Measurements from ENCODE around the gene TP53I11. TPM values are rescaled to one million over a fixed set of nuclear protein-coding genes. Genes with fewer than 3 reads are reported as not detected.

TP53I11 gene
- total RNA-seq, 1 experiment from 2014 or later: 42.4 TPM

DNA sequence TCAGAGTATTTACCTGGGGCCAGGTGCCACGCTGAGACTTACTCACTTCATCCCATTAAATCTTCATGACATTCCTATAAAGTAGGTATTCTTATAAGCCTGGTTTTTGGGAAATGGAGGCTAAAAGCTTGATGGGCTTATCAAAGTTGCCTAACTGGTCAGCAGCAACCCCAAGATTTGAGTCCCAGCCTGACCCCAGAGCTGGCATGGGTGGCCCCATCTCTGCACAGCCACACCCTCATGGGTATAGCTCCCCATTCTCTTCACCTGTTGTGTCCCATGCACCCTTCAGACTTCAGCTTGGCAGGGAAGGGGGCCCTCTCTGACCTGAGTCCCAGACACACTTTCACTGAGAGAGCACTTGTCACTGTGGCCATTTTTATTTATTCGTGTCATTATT is 37.4 kb upstream of the TP53I11 start (continued):
- TF ChIP-seq, protein P1, sequence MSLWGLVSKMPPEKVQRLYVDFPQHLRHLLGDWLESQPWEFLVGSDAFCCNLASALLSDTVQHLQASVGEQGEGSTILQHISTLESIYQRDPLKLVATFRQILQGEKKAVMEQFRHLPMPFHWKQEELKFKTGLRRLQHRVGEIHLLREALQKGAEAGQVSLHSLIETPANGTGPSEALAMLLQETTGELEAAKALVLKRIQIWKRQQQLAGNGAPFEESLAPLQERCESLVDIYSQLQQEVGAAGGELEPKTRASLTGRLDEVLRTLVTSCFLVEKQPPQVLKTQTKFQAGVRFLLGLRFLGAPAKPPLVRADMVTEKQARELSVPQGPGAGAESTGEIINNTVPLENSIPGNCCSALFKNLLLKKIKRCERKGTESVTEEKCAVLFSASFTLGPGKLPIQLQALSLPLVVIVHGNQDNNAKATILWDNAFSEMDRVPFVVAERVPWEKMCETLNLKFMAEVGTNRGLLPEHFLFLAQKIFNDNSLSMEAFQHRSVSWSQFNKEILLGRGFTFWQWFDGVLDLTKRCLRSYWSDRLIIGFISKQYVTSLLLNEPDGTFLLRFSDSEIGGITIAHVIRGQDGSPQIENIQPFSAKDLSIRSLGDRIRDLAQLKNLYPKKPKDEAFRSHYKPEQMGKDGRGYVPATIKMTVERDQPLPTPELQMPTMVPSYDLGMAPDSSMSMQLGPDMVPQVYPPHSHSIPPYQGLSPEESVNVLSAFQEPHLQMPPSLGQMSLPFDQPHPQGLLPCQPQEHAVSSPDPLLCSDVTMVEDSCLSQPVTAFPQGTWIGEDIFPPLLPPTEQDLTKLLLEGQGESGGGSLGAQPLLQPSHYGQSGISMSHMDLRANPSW (CRISPR knock-in tag; conservative IDR thresholded peaks at IDR 0.05; ENCODE audit: low read depth): no peak
- TF ChIP-seq HMGA2 (CRISPR knock-in tag; IDR thresholded peaks at IDR 0.05) (no peak), ZNF423 (CRISPR knock-in tag; IDR thresholded peaks at IDR 0.05) (no peak), ZNF317 (CRISPR knock-in tag; IDR thresholded peaks at IDR 0.05; ENCODE audit: borderline replicate concordance, low read depth) (no peak), NR1H2 (CRISPR knock-in tag; IDR thresholded peaks at IDR 0.05) (no peak), JAZF1 (CRISPR knock-in tag; IDR thresholded peaks at IDR 0.05) (no peak), NFE2L1 (CRISPR knock-in tag; IDR thresholded peaks at IDR 0.05) (no peak), ATF1 (CRISPR knock-in tag; IDR thresholded peaks at IDR 0.05) (no peak), ZNF263 (CRISPR knock-in tag; IDR thresholded peaks at IDR 0.05; ENCODE audit: low read depth) (no peak), ELF4 (CRISPR knock-in tag; IDR thresholded peaks at IDR 0.05; ENCODE audit: low read depth) (no peak)

- H3K27me3 Mint-ChIP-seq (ENCODE audit: low read depth): peaks cover 4% of the 10 kb centered on the region
- POLR2A ChIA-PET: no interaction called here
- CTCF ChIA-PET: interaction anchor here (0.9 to 1.9 kb wide), 2 partner anchors 51 to 123 kb away, joined by 3 to 7 read pairs; no protein-coding TSS in a partner anchor
- peaks cover 20% of the 10 kb centered on the region for H3K4me1 Mint-ChIP-seq
- no peak for TF ChIP-seq GABPB1 (CRISPR knock-in tag; IDR thresholded peaks at IDR 0.05)
- TF ChIP-seq MAX (CRISPR knock-in tag; IDR thresholded peaks at IDR 0.05): no peak
- TF ChIP-seq, protein P2, sequence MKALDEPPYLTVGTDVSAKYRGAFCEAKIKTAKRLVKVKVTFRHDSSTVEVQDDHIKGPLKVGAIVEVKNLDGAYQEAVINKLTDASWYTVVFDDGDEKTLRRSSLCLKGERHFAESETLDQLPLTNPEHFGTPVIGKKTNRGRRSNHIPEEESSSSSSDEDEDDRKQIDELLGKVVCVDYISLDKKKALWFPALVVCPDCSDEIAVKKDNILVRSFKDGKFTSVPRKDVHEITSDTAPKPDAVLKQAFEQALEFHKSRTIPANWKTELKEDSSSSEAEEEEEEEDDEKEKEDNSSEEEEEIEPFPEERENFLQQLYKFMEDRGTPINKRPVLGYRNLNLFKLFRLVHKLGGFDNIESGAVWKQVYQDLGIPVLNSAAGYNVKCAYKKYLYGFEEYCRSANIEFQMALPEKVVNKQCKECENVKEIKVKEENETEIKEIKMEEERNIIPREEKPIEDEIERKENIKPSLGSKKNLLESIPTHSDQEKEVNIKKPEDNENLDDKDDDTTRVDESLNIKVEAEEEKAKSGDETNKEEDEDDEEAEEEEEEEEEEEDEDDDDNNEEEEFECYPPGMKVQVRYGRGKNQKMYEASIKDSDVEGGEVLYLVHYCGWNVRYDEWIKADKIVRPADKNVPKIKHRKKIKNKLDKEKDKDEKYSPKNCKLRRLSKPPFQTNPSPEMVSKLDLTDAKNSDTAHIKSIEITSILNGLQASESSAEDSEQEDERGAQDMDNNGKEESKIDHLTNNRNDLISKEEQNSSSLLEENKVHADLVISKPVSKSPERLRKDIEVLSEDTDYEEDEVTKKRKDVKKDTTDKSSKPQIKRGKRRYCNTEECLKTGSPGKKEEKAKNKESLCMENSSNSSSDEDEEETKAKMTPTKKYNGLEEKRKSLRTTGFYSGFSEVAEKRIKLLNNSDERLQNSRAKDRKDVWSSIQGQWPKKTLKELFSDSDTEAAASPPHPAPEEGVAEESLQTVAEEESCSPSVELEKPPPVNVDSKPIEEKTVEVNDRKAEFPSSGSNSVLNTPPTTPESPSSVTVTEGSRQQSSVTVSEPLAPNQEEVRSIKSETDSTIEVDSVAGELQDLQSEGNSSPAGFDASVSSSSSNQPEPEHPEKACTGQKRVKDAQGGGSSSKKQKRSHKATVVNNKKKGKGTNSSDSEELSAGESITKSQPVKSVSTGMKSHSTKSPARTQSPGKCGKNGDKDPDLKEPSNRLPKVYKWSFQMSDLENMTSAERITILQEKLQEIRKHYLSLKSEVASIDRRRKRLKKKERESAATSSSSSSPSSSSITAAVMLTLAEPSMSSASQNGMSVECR (CRISPR knock-in tag; IDR thresholded peaks at IDR 0.05; ENCODE audit: borderline replicate concordance): no peak
- TF ChIP-seq IRF1 (CRISPR knock-in tag; IDR thresholded peaks at IDR 0.05): no peak
- no peak for TF ChIP-seq ZNF232 (CRISPR knock-in tag; IDR thresholded peaks at IDR 0.05)
- TF ChIP-seq ZNF423 (CRISPR knock-in tag; IDR thresholded peaks at IDR 0.05): no peak
- no peak for TF ChIP-seq ETV6 (CRISPR knock-in tag; IDR thresholded peaks at IDR 0.05)
- no peak overlapping the region for H3K27ac Mint-ChIP-seq
- no peak overlapping the region for H3K4me3 Mint-ChIP-seq
- H3K9me3 Mint-ChIP-seq: no peaks in the 10 kb centered on the region
- DNase-seq (ENCODE audit: low spot score) (no peak), ATAC-seq (peak; percentile 20; the same call in 1 of the 2 replicates)
- no peaks in the 10 kb centered on the region for H3K36me3 Mint-ChIP-seq
These were observed 36.8 kb upstream of the TP53I11 start for GRCh38 chr11:44987506-44987905.

DNA sequence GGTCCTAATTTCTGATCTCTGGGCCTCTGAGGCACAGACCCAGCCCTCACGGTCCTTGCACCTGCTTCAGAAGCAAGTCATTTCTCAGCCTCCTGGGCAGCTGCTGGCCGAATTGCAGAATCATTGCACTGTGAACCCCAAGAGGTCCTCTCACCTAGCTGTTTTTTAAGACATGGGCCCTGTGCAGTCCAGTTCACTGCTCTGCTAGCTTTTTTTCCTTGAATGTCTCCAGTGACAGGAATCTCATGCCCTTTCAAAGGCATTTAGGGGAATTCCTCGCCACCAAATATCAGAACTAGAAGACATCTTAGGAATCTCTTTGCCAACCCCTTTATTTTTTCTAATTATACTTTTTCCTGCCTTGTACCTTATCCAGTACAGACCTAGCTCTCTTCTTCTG is 35.6 kb upstream of the TP53I11 start:
- ATAC-seq (no peak), DNase-seq (ENCODE audit: low spot score) (no peak)
- POLR2A ChIA-PET: no interaction called here
- Mint-ChIP-seq H3K27ac (no peak overlapping the region), H3K36me3 (no peaks in the 10 kb centered on the region), H3K4me1 (peaks cover 20% of the 10 kb centered on the region), H3K4me3 (no peak overlapping the region), H3K9me3 (no peaks in the 10 kb centered on the region; the same call in 1 of the 2 replicates), H3K27me3 (ENCODE audit: low read depth) (peaks cover 4% of the 10 kb centered on the region)
- CTCF ChIA-PET: no interaction called here
- no peak for TF ChIP-seq FOXK1 (CRISPR knock-in tag; IDR thresholded peaks at IDR 0.05)
- TF ChIP-seq ESRRA (CRISPR knock-in tag; IDR thresholded peaks at IDR 0.05; ENCODE audit: borderline replicate concordance): no peak
- no peak for TF ChIP-seq JUN (CRISPR knock-in tag; IDR thresholded peaks at IDR 0.05)
- TF ChIP-seq, protein P3, sequence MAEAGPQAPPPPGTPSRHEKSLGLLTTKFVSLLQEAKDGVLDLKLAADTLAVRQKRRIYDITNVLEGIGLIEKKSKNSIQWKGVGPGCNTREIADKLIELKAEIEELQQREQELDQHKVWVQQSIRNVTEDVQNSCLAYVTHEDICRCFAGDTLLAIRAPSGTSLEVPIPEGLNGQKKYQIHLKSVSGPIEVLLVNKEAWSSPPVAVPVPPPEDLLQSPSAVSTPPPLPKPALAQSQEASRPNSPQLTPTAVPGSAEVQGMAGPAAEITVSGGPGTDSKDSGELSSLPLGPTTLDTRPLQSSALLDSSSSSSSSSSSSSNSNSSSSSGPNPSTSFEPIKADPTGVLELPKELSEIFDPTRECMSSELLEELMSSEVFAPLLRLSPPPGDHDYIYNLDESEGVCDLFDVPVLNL (CRISPR knock-in tag; IDR thresholded peaks at IDR 0.05; ENCODE audit: borderline replicate concordance, low read depth): no peak
- no peak for TF ChIP-seq ZNF396 (CRISPR knock-in tag; IDR thresholded peaks at IDR 0.05; ENCODE audit: borderline replicate concordance)
- no peak for TF ChIP-seq IRF1 (CRISPR knock-in tag; IDR thresholded peaks at IDR 0.05)
- no peak for TF ChIP-seq SMAD3 (CRISPR knock-in tag; IDR thresholded peaks at IDR 0.05; ENCODE audit: borderline replicate concordance)
- no peak for TF ChIP-seq MLX (CRISPR knock-in tag; IDR thresholded peaks at IDR 0.05)
- TF ChIP-seq ZNF263 (CRISPR knock-in tag; IDR thresholded peaks at IDR 0.05; ENCODE audit: low read depth): no peak
